ENCODE results near the gene PSENEN.
"Not testable (repeated sequence)": the region's sequence is repeated elsewhere in the genome, so short reads cannot be mapped to it uniquely, and the experiment has no call there.

PSENEN gene

GRCh38 chr19:35790981-35791813, 45.7 kb downstream of the PSENEN start:
- no peak for DNase-seq

DNA sequence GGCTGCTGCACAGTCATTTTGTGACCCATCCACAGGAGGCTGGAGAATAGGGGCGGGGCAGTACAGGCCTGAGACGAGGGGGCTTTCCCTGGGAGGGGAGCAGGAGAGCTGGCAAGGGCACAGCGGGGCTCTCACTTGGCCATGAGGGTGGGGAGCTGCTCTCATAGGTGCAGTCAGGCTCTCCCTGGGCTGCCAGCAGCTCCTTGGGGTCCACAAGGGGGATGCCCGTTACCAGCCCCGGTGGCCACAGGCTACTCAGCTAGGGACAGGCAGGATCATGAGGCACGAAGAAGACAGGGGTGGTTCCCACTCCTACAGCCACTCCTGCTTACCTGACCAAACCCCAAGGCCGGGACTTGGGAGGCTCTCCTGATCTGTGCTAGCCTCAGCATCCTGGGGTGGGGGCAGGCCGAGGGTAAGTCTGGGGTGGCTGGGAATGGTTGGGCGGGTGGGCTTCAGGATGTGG, 46.4 kb downstream of the PSENEN start:
- DNase-seq: no peak

DNA sequence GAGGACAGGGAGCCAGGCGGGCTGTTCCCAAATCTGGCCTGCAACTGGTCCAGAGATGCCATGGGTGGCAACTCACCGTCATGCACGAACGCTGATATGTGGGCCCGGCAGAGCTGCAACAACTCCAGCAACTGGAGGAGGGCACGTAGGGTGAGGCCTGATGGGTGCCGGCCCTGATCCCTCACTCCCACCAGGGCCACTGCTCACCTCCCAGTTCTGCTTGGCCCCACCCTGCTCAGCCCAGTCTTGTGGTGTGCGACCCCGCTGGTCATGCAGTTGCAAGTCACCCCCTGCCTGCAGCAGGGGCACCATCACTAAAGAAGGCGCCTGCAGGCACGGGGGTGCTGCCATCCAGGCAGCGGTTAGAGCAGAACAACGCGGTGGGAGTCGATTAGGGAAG, 46.9 kb downstream of the PSENEN start:
- DNase-seq: no peak

GRCh38 chr19:35792888-35793287, 47.4 kb downstream of the PSENEN start:
- DNase-seq: no peak

- no peak for DNase-seq
Measured at GRCh38 chr19:35793381-35794165, 48.1 kb downstream of the PSENEN start.

GRCh38 chr19:35795564-35795963, 50.1 kb downstream of the PSENEN start:
- not testable (repeated sequence) for DNase-seq
